Spleen (tissue), 11 donors: ENCODE data around the gene ERCC2. TPM values are rescaled to one million over a fixed set of nuclear protein-coding genes. Genes with fewer than 3 reads are reported as not detected.
"Not testable (repeated sequence)": the region's sequence is repeated elsewhere in the genome, so short reads cannot be mapped to it uniquely, and the experiment has no call there.

Experiments used
- DNase-seq: peaks from one replicate; pipeline ENCODE4 v3.0.0-alpha.2; 2020
- H3K27ac ChIP-seq, 8 donors: fragments of 200-600 bp; sonication (generic) in 7 of 8; 1 replicate in 4 of 8; 2 replicates in 4 of 8; pipeline versions ENCODE4 v1.5.0 to v1.8.0; 2016 to 2021; ENCODE audit warnings: inconsistent platforms in 4 of 8, mild to moderate bottlenecking in 4 of 8, moderate library complexity in 1 of 8
- H3K27me3 ChIP-seq, 7 donors: fragments of 200-600 bp; sonication (generic) in 6 of 7; replicated peaks in 1 of 7; 1 replicate in 4 of 7; 2 replicates in 3 of 7; pipeline versions ENCODE4 v1.5.0 to v1.8.0; 2016 to 2021; ENCODE audit warnings: inconsistent platforms in 3 of 7, mild to moderate bottlenecking in 1 of 7
- H3K36me3 ChIP-seq, 6 donors: fragments of 200-600 bp; sonication (generic) in 5 of 6; 1 replicate in 4 of 6; 2 replicates in 2 of 6; pipeline versions ENCODE4 v1.5.0 to v1.8.0; 2016 to 2021; ENCODE audit warnings: inconsistent platforms in 2 of 6
- H3K4me1 ChIP-seq, 6 donors: fragments of 200-600 bp; sonication (generic) in 5 of 6; 1 replicate in 3 of 6; 2 replicates in 3 of 6; pipeline versions ENCODE4 v1.5.0 to v1.8.0; 2016 to 2021; ENCODE audit warnings: inconsistent platforms in 3 of 6
- H3K4me3 ChIP-seq, 8 donors: fragments of 200-600 bp; sonication (generic) in 7 of 8; 1 replicate in 4 of 8; 2 replicates in 4 of 8; pipeline versions ENCODE4 v1.5.0 to v1.8.0; 2016 to 2021; ENCODE audit warnings: inconsistent platforms in 4 of 8, mild to moderate bottlenecking in 4 of 8, moderate library complexity in 2 of 8
- H3K9me3 ChIP-seq, 8 donors: fragments of 200-600 bp; sonication (generic) in 7 of 8; 1 replicate in 4 of 8; 2 replicates in 4 of 8; pipeline versions ENCODE4 v1.5.0 to v1.8.0; 2016 to 2021; ENCODE audit warnings: inconsistent platforms in 4 of 8
- CTCF ChIP-seq, 11 experiments: fragments of 200-600 bp in 7 of 11; fragments of 450-650 bp in 4 of 11; sonication (generic) in 4 of 11; IDR thresholded peaks in 8 of 11; conservative IDR thresholded peaks in 3 of 11; 1 replicate in 7 of 11; 2 replicates in 4 of 11; pipeline versions ENCODE4 v1.4.0 to v1.8.0; 2016 to 2021; ENCODE audit warnings: antibody characterized with exemption in 11 of 11, inconsistent platforms in 4 of 11, mild to moderate bottlenecking in 1 of 11
- POLR2A ChIP-seq, 3 donors: fragments of 450-650 bp; IDR thresholded peaks; one replicate each; pipeline ENCODE4 v1.5.1; 2017; ENCODE audit warnings: antibody characterized with exemption in 3 of 3, mild to moderate bottlenecking in 1 of 3
- POLR2AphosphoS5 ChIP-seq, 3 donors: sonication (generic); formaldehyde crosslinking; IDR thresholded peaks; one replicate each; pipeline ENCODE4 v1.5.1; 2017; ENCODE audit warnings: antibody characterized with exemption in 3 of 3
- WGBS, 5 donors: extraction: QIAGEN DNeasy Blood & Tissue Kit in 3 of 5; methylation state at CpG; one replicate each; pipeline versions ENCODE4 v1.1.5 to v1.1.7; 2013 to 2018; 5-methylcytosine and 5-hydroxymethylcytosine counted together
- intact Hi-C: fragments of 100-400 bp; cut with DNase I; formaldehyde crosslinking; loops from one replicate; pipeline ENCODE4 v1.15.0; 2023; ENCODE audit warnings: low total_unique reads
- polyA plus RNA-seq, 3 donors: library from polyadenylated mRNA; stranded (reverse); fragments of 200-250 nt; gene quantifications; one replicate each; pipeline ENCODE4 v1.2.1, GENCODE V29; 2013
- total RNA-seq, 7 donors: library from RNA; depleted of rRNA in 3 of 7; stranded (reverse); fragments of >200 nt in 3 of 7; fragmentation: NEBNext Ultra II Directional in 4 of 7; extraction: Animal tissue kit (Norgen Biotek cat#: 25700) in 4 of 7; gene quantifications; one replicate each; pipeline versions ENCODE4 v1.1.0 to v1.2.1, GENCODE V29; 2016 to 2021
- donor health status: healthy with polysubstance abuse.
- donor health status: DM: no; HTN: no; CAD: no; lungs with moderate emphysema.
- donor health status: DM: no; HTN: no; CAD: no.
- donor health status: Bipolar disorder and iron deficiency.
- donor health status: healthy.
- donor health status: DM: no; HTN: no; CAD: no.
- donor health status: DM: yes; HTN: yes; CAD: no.

The ERCC2 gene
- total and polyA plus RNA-seq, 10 donors: 11.5 to 22.1 (median 16.0) TPM

- TF ChIP-seq CTCF (IDR thresholded peaks at IDR 0.05 in 8 of 11, conservative IDR thresholded peaks at IDR 0.05 in 3 of 11): no peak
- TF ChIP-seq POLR2A (IDR thresholded peaks at IDR 0.05): no peak
- TF ChIP-seq POLR2AphosphoS5 (IDR thresholded peaks at IDR 0.05): no peak
- intact Hi-C loops: no loop called here
- H3K27ac ChIP-seq: no peak overlapping the region
- H3K4me3 ChIP-seq: no peak overlapping the region
- H3K9me3 ChIP-seq: no peaks in the 10 kb centered on the region
- H3K36me3 ChIP-seq: no peaks in the 10 kb centered on the region
- H3K4me1 ChIP-seq: peaks cover 0 to 18% (median 10%) of the 10 kb centered on the region in 6 donors
- DNase-seq: no peak
- H3K27me3 ChIP-seq: peaks cover 0 to 50% (median 26%) of the 10 kb centered on the region in 7 donors
- WGBS, 5 donors: 75 to 77% (median 77%) methylated on average over 11 of the region's 11 CpGs
Observed at GRCh38 chr19:45336696-45337251, 33.6 kb downstream of the ERCC2 start.

- H3K36me3 ChIP-seq, intact Hi-C loops, H3K4me1 ChIP-seq, DNase-seq, H3K27ac ChIP-seq, H3K4me3 ChIP-seq, H3K9me3 ChIP-seq: not testable (repeated sequence)
- H3K27me3 ChIP-seq: peaks cover 0 to 31% (median 11%) of the 10 kb centered on the region in 7 donors
- WGBS, 5 donors: 85 to 93% (median 88%) methylated on average over 4 of the region's 4 CpGs
Observed at GRCh38 chr19:45334881-45335280, 35.5 kb downstream of the ERCC2 start.

GRCh38 chr19:45333609-45334303 lies 36.6 kb downstream of the ERCC2 start:
- H3K9me3 ChIP-seq: no peaks in the 10 kb centered on the region
- 72 to 82% (median 80%) methylated on average over 10 of the region's 10 CpGs for WGBS, 5 donors
- intact Hi-C loops: no loop called here
- peaks cover 0 to 20% (median 0%) of the 10 kb centered on the region in 7 donors for H3K27me3 ChIP-seq
- no peaks in the 10 kb centered on the region for H3K36me3 ChIP-seq
- TF ChIP-seq POLR2AphosphoS5 (IDR thresholded peaks at IDR 0.05) (no peak), POLR2A (IDR thresholded peaks at IDR 0.05) (no peak), CTCF (IDR thresholded peaks at IDR 0.05 in 8 of 11, conservative IDR thresholded peaks at IDR 0.05 in 3 of 11) (no peak)
- H3K4me3 ChIP-seq: no peak overlapping the region
- H3K4me1 ChIP-seq: peaks cover 0 to 7% (median 4%) of the 10 kb centered on the region in 6 donors
- no peak overlapping the region for H3K27ac ChIP-seq
- no peak for DNase-seq

- intact Hi-C loops: no loop called here
- WGBS, 5 donors: 85 to 91% (median 88%) methylated on average over 7 of the region's 7 CpGs
Observed at GRCh38 chr19:45331411-45331810, 39.0 kb downstream of the ERCC2 start.

More at GRCh38 chr19:45331411-45331810, 39.0 kb downstream of the ERCC2 start:
- Histone ChIP-seq H3K9me3 (no peaks in the 10 kb centered on the region), H3K36me3 (no peaks in the 10 kb centered on the region), H3K27ac (no peak overlapping the region), H3K4me3 (no peak overlapping the region), H3K27me3 (no peaks in the 10 kb centered on the region), H3K4me1 (peaks cover 0 to 2% (median 0%) of the 10 kb centered on the region in 6 donors)
- no peak for TF ChIP-seq CTCF (IDR thresholded peaks at IDR 0.05 in 8 of 11, conservative IDR thresholded peaks at IDR 0.05 in 3 of 11)
- TF ChIP-seq POLR2AphosphoS5 (IDR thresholded peaks at IDR 0.05): no peak
- TF ChIP-seq POLR2A (IDR thresholded peaks at IDR 0.05): no peak
- DNase-seq: no peak
